ENCODE data around the gene FN1.

The FN1 gene

GRCh38 chr2:215369181-215369760 is 66.6 kb downstream of the FN1 start:
- Histone ChIP-seq H3K27ac (ENCODE audit: low read length) (no peak overlapping the region), H3K79me2 (ENCODE audit: low read length) (no peaks in the 10 kb centered on the region), H3K4me2 (ENCODE audit: low read depth, low read length) (no peak overlapping the region), H3K36me3 (replicated peaks; ENCODE audit: insufficient read depth, low read length) (no peaks in the 10 kb centered on the region), H2AFZ (ENCODE audit: low read length) (no peak overlapping the region), H4K20me1 (ENCODE audit: insufficient read depth, low read length) (no peaks in the 10 kb centered on the region), H3K9me2 (replicated peaks; ENCODE audit: insufficient read depth, low read length) (no peaks in the 10 kb centered on the region), H3K27me3 (replicated peaks; ENCODE audit: insufficient read depth, low read length) (no peaks in the 10 kb centered on the region), H3K9me3 (replicated peaks; ENCODE audit: insufficient read depth, low read length) (no peaks in the 10 kb centered on the region), H3K9ac (ENCODE audit: low read length) (no peak overlapping the region), H3F3A (ENCODE audit: insufficient read depth, low read length) (no peaks in the 10 kb centered on the region), H3K4me3 (ENCODE audit: low read length) (no peak overlapping the region), H3K4me1 (ENCODE audit: low read length) (no peaks in the 10 kb centered on the region)
- no peak for DNase-seq
- TF ChIP-seq EZH2phosphoT487 (IDR thresholded peaks at IDR 0.05; ENCODE audit: low read length) (no peak), EZH2 (optimal IDR thresholded peaks at IDR 0.05; ENCODE audit: low read depth, low read length) (no peak), CTCF (IDR thresholded peaks at IDR 0.05; ENCODE audit: low read length) (no peak)

- Histone ChIP-seq H3K36me3 (replicated peaks; ENCODE audit: insufficient read depth, low read length) (no peaks in the 10 kb centered on the region), H3K27me3 (replicated peaks; ENCODE audit: insufficient read depth, low read length) (no peaks in the 10 kb centered on the region), H3K9me2 (replicated peaks; ENCODE audit: insufficient read depth, low read length) (no peaks in the 10 kb centered on the region), H4K20me1 (ENCODE audit: insufficient read depth, low read length) (no peaks in the 10 kb centered on the region), H3K9ac (ENCODE audit: low read length) (no peak overlapping the region), H2AFZ (ENCODE audit: low read length) (no peak overlapping the region), H3F3A (ENCODE audit: insufficient read depth, low read length) (no peaks in the 10 kb centered on the region), H3K79me2 (ENCODE audit: low read length) (no peaks in the 10 kb centered on the region), H3K9me3 (replicated peaks; ENCODE audit: insufficient read depth, low read length) (no peaks in the 10 kb centered on the region), H3K27ac (ENCODE audit: low read length) (no peak overlapping the region), H3K4me3 (ENCODE audit: low read length) (no peak overlapping the region), H3K4me1 (ENCODE audit: low read length) (no peaks in the 10 kb centered on the region), H3K4me2 (ENCODE audit: low read depth, low read length) (no peak overlapping the region)
- no peak for DNase-seq
- TF ChIP-seq EZH2phosphoT487 (IDR thresholded peaks at IDR 0.05; ENCODE audit: low read length) (no peak), CTCF (IDR thresholded peaks at IDR 0.05; ENCODE audit: low read length) (no peak), EZH2 (optimal IDR thresholded peaks at IDR 0.05; ENCODE audit: low read depth, low read length) (no peak)
Observed at GRCh38 chr2:215368493-215368809, 67.4 kb downstream of the FN1 start.

- no peak for TF ChIP-seq EZH2 (optimal IDR thresholded peaks at IDR 0.05; ENCODE audit: low read depth, low read length)
- TF ChIP-seq EZH2phosphoT487 (IDR thresholded peaks at IDR 0.05; ENCODE audit: low read length), result no peak
- TF ChIP-seq CTCF (IDR thresholded peaks at IDR 0.05; ENCODE audit: low read length), result no peak
- no peak for DNase-seq
- H3K4me3 ChIP-seq (ENCODE audit: low read length), result no peak overlapping the region
- H2AFZ ChIP-seq (ENCODE audit: low read length), result no peak overlapping the region
- H3F3A ChIP-seq (ENCODE audit: insufficient read depth, low read length), result no peaks in the 10 kb centered on the region
- H3K79me2 ChIP-seq (ENCODE audit: low read length), result no peaks in the 10 kb centered on the region
- H3K9ac ChIP-seq (ENCODE audit: low read length), result no peak overlapping the region
- no peaks in the 10 kb centered on the region for H4K20me1 ChIP-seq (ENCODE audit: insufficient read depth, low read length)
- H3K4me1 ChIP-seq (ENCODE audit: low read length), result no peaks in the 10 kb centered on the region
- H3K27ac ChIP-seq (ENCODE audit: low read length), result no peak overlapping the region
- no peaks in the 10 kb centered on the region for H3K27me3 ChIP-seq (replicated peaks; ENCODE audit: insufficient read depth, low read length)
- H3K9me3 ChIP-seq (replicated peaks; ENCODE audit: insufficient read depth, low read length), result no peaks in the 10 kb centered on the region
- no peaks in the 10 kb centered on the region for H3K36me3 ChIP-seq (replicated peaks; ENCODE audit: insufficient read depth, low read length)
- no peaks in the 10 kb centered on the region for H3K9me2 ChIP-seq (replicated peaks; ENCODE audit: insufficient read depth, low read length)
- H3K4me2 ChIP-seq (ENCODE audit: low read depth, low read length), result no peak overlapping the region
Observed at GRCh38 chr2:215367662-215368492, 68.0 kb downstream of the FN1 start.
